ENCODE results near the gene HMGXB4. TPM values are rescaled to one million over a fixed set of nuclear protein-coding genes. Genes with fewer than 3 reads are reported as not detected.

Gene HMGXB4
- total RNA-seq, 1 experiment from 2014 or later, result 13.9 TPM

DNA sequence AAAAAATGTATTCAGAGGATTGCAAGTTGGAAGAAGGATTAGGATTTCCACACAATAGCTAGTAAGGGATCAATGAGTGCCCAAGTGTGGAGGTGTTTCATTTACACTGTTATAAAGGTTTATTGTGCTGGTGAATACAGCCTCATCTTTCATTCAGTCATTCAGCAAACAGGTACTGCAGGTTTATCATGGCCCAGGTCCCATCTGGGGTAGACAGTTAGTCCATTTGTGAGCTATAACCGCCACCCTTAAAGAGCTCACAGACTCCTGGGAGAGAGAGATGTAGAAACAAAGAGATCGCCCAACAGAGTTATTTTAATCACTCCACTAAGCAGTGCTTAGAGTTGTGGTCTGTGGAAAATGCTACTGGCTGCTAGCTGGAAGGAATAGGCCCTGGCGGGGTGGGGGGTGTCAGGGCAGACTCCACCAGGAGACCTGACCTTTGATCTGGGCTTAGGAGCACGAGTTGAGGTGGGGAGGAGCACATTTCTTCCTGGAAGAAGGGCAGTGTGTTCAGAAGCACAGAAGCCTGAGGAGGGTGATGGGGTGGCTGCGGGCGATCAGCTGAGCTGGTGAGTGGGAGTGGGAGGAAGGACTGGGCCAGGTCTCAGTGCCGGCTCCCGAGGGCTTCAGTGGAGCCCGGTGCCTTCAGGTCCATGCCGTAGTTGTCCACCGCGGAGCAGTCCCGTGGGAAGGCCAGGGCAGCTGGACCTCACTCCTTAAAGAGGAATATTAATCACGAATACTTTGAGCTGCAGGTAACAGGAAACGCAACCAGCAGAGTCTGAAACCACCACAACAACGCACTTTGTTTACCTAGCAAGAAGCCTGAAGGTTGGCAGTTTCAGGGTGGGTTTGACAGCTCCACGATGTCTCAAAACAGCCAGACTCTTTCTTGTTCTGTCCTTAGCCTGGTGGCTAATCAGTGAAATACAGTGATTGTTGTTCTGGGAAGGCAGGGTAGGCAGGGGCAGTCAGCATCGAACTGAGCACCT is 53.6 kb downstream of the HMGXB4 start:
- no peak for DNase-seq (ENCODE audit: low read depth)

GRCh38 chr22:35311551-35311999 is 54.3 kb downstream of the HMGXB4 start:
- DNase-seq (ENCODE audit: low read depth), result no peak

GRCh38 chr22:35312198-35313059 is 55.1 kb downstream of the HMGXB4 start:
- peak; percentile 45 for DNase-seq (ENCODE audit: low read depth)

GRCh38 chr22:35313311-35314121 is 56.2 kb downstream of the HMGXB4 start:
- DNase-seq (ENCODE audit: low read depth), result peak; percentile 93

- no peak for DNase-seq (ENCODE audit: low read depth)
Observed at GRCh38 chr22:35314161-35314942, 57.1 kb downstream of the HMGXB4 start.

- DNase-seq (ENCODE audit: low read depth), result no peak
Observed at GRCh38 chr22:35315141-35315854, 58.0 kb downstream of the HMGXB4 start.

DNA sequence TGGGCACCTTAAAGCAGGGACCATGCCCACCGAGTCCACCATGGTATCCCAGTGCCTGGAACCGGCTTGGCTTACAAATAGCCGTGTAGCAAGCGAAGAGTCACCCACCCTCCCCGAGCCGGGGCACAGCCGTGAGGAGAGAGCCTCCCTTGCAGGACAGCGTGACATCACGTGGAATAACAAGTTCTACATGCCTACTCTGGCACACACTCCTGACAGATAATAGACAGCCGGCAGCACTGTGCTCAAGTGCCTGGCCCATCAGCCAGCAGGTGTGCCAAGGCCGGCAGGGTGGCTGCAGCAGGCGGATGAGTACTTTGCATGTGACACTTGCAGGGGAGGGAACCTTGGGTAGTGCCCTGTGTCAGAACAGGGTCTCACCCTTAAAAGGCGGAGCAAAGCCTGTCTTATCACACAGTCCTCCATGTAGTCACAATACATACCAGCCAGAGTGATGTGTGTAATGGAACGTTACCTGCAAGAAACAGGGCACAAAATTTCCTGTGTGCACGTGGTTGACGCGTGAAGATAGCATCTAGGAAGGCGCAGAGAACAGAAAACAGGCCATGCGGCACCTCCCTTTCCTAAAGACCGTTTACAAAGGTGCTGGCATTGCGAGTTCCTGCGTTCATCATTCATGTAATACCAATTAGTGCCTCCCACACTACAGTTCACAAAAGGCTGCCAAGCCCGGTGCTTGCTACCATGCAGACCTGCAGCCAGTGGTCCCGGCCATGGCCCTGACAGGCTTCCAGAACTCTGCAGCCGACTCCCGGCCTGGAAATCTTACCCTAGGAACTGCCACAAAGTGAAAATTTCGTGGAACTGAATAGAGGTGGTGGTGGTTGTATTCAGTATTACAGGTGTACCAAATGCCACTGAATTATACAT is 58.8 kb downstream of the HMGXB4 start:
- DNase-seq (ENCODE audit: low read depth), result no peak

- DNase-seq (ENCODE audit: low read depth), result no peak
Observed at GRCh38 chr22:35316751-35317150, 59.5 kb downstream of the HMGXB4 start.

DNA sequence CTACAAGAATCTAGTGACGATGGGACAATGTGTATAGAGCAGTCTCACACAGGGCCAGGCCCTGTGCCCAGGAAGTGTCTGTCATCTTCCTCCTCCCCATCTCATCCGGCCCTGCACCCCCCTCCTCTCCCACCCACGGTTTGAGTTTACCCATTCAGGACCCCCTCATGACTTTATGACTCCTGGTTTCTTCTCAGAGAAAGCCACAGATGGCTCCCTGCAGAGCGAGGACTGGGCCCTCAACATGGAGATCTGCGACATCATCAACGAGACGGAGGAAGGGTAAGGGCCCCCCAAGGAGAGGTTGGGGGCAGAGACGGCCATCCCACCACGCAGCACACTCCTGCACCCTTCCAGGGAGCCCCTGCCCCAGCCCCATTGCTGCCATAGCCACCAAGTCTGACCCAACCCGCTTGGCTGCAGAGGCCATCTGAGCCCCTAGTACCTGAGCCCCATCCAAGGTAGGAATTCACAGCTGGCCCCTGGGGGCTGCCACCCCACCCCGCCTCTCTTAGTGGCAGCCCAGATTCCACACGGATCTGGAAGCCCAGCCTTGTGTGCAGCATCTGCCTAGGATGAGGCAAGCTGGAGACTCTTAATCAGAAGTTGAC is 60.5 kb downstream of the HMGXB4 start:
- no peak for DNase-seq (ENCODE audit: low read depth)

DNA sequence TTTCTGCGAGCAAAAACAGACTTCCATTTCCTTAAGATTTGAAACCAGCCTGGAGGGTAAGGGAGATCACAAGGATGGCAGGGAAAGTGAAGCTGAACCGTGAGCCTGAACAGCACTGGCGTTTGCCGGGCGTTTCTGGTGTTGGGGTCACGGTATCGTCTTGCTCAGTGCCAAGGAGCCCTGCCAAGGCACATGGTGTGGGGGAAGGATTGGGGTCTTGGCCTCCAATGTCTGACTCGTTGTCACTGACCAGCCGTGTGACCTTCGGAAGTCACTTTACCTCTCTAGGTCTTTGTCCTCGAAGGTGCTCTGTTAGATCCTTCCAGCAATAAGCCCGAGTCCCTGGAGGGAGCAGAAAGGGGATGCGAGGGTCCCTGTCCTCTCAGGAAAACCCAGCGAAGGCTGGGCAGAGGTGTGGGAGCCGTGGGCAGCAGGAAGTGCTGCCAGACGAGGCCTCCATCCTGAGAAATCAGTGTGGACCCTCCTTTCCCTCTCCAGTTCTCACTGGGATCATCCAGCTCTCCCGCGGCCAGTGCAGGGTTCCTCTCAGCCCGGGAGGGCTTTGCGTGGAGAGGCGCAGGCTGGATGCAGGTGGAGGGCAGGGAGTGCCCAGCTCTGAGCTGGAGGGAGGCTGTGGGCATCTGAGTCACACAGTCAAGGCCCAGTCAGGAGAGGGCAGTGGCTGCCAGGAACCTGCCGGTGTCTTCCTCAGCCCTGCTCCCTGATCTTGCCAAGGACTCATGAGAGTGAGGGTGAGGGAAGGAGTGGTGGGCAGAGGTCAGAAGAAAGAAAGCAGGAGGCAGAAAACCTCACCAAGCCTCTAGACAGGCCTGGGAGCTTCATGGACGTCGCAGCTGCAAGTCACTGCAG is 61.3 kb downstream of the HMGXB4 start:
- no peak for DNase-seq (ENCODE audit: low read depth)

GRCh38 chr22:35319244-35319985 is 62.1 kb downstream of the HMGXB4 start:
- no peak for DNase-seq (ENCODE audit: low read depth)

GRCh38 chr22:35322126-35322525 is 64.8 kb downstream of the HMGXB4 start:
- DNase-seq (ENCODE audit: low read depth), result no peak

DNA sequence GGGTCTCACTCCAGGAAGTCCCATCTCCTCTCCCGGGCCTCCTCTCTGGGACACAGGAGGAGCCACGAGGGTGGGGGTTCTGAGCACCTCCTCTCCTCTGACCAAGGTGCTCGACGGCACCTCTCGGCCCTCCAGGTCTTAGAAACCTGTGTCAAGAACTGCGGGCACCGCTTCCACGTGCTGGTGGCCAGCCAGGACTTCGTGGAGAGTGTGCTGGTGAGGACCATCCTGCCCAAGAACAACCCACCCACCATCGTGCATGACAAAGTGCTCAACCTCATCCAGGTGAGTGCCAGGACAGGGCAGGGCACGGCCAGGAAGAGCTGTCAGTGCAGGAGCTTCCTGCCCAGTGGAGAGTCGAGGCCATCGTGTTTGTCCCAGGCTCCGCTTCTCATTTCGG is 65.6 kb downstream of the HMGXB4 start:
- no peak for DNase-seq (ENCODE audit: low read depth)

DNA sequence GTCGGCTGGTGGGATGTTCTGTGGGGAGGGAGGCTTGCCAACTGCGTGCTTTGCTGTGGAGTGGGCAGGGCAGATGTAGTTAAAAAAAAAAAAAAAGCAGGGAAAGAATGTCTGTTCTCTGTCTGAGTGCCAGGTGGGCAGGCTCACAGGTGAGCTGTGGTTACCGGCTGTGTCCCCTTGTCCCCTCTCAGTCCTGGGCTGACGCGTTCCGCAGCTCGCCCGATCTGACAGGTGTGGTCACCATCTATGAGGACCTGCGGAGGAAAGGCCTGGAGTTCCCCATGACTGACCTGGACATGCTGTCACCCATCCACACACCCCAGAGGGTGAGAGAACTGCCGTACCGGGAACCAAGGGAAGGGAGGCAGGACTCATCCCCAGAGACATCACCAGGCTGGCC is 66.0 kb downstream of the HMGXB4 start:
- DNase-seq (ENCODE audit: low read depth), result no peak

DNA sequence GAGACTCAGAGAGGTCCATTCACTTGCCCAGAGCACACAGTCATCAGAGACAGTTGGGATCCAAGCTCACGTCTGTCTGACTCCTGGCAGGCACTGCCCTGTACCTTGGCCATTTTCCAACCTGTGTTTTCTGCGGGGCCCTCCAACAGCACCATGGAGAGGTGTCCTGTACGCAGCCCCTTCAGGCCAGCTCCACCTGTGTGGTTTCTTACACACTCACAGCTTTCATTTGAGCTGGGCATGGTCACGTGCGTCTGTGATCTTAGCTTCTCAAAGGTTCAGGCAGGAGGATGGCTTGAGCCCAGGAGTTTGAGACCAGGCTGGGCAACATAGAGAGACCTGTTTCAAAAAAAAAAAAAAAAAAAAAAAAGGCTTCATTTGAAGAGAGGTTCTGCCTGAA is 66.8 kb downstream of the HMGXB4 start:
- DNase-seq (ENCODE audit: low read depth), result no peak

GRCh38 chr22:35324762-35325161 is 67.5 kb downstream of the HMGXB4 start:
- DNase-seq (ENCODE audit: low read depth), result no peak
